Transverse colon (tissue), 3 donors: ENCODE measurements around the gene HPN.

ENCODE experiments used
- CTCF ChIP-seq, 5 experiments: fragments of 200-600 bp in 3 of 5; fragments of 450-650 bp in 2 of 5; sonication (generic) in 3 of 5; IDR thresholded peaks; 1 replicate in 2 of 5; 2 replicates in 3 of 5; pipeline ENCODE4 v1.5.1; 2016 to 2017; ENCODE audit warnings: antibody characterized with exemption in 5 of 5, inconsistent platforms in 3 of 5, mild to moderate bottlenecking in 2 of 5, moderate library complexity in 1 of 5
- EP300 ChIP-seq: sonication (generic); formaldehyde crosslinking; IDR thresholded peaks from one replicate; pipeline ENCODE4 v1.6.1; 2017; ENCODE audit warnings: antibody characterized with exemption, low read depth
- POLR2A ChIP-seq: fragments of 450-650 bp; IDR thresholded peaks from one replicate; pipeline ENCODE4 v1.6.1; 2016; ENCODE audit warnings: antibody characterized with exemption, mild to moderate bottlenecking, moderate library complexity

GRCh38 chr19:35029737-35030256 is 11.7 kb upstream of the HPN start:
- no peak for TF ChIP-seq CTCF (IDR thresholded peaks at IDR 0.05)
- no peak for TF ChIP-seq POLR2A
- no peak for TF ChIP-seq EP300
